Measurements from ENCODE around the gene PPP1R9A.

DNA sequence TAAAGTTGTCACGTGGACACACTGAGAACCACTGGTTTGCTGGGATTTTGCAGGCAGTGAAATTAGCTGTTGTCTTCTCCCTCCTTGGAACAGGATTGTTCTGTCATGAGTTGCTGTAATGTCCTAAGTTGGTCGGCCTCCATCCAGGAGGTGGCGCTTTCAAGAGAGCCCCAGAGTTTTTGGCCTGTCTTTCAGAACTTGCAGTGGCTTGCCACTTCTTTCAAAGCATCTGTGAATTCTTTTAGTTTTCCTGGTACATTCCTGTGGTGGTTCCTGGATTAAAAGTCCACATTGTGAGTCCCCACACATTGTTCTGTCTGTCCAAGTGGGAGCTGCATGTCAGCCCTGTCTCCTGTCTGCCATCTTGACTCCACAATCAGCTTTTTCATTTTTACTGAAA is 283.1 kb downstream of the PPP1R9A start:
- TF ChIP-seq POLR2A (IDR thresholded peaks at IDR 0.05) (no peak), CTCF (IDR thresholded peaks at IDR 0.05) (no peak)

Measured in gastroesophageal sphincter (tissue), 3 donors.